ENCODE results near the gene ADGRV1. TPM values are rescaled to one million over a fixed set of nuclear protein-coding genes. Genes with fewer than 3 reads are reported as not detected.

Gene ADGRV1
- total RNA-seq, 4 donors from 2014 or later = 0.08 to 0.87 (median 0.41) TPM

DNA sequence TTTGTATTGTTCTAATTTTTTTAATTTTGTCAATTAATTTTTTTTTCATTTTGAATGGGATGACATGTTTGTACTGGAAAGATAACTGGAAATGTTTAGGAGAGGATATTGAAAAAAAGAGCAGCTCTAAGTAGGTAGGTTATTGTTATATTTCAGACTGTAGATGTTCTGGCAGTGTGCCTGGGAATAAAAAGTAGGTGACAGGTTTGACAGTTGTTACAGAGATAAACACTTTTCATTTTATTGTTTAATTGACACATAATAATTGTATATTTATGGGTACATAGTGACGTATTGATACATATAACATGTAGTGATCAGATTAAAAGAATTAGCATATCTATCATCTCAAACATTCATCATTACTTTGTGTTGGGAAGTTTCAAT lies 545.5 kb downstream of the ADGRV1 start:
- 87 to 100% methylated on average over 1 of the region's 1 CpG for WGBS, 2 donors (ENCODE audit: low coverage in 1 of 2)
- no peak for ATAC-seq

GRCh38 chr5:91106842-91107511 lies 548.4 kb downstream of the ADGRV1 start:
- no peaks in the 10 kb centered on the region for H3K9me3 ChIP-seq
- H3K27me3 ChIP-seq = no peaks in the 10 kb centered on the region
- no peak overlapping the region for H3K27ac ChIP-seq
- ATAC-seq = no peak
- H3K36me3 ChIP-seq = no peaks in the 10 kb centered on the region
- no peak overlapping the region for H3K4me3 ChIP-seq
- no peak for TF ChIP-seq POLR2A (IDR thresholded peaks at IDR 0.05)
- TF ChIP-seq, protein P1, sequence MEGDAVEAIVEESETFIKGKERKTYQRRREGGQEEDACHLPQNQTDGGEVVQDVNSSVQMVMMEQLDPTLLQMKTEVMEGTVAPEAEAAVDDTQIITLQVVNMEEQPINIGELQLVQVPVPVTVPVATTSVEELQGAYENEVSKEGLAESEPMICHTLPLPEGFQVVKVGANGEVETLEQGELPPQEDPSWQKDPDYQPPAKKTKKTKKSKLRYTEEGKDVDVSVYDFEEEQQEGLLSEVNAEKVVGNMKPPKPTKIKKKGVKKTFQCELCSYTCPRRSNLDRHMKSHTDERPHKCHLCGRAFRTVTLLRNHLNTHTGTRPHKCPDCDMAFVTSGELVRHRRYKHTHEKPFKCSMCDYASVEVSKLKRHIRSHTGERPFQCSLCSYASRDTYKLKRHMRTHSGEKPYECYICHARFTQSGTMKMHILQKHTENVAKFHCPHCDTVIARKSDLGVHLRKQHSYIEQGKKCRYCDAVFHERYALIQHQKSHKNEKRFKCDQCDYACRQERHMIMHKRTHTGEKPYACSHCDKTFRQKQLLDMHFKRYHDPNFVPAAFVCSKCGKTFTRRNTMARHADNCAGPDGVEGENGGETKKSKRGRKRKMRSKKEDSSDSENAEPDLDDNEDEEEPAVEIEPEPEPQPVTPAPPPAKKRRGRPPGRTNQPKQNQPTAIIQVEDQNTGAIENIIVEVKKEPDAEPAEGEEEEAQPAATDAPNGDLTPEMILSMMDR (IDR thresholded peaks at IDR 0.05) = no peak
- TF ChIP-seq EP300 (IDR thresholded peaks at IDR 0.05) = no peak
- TF ChIP-seq POLR2AphosphoS5 (IDR thresholded peaks at IDR 0.05) = no peak
- H3K4me1 ChIP-seq = peaks cover 10 to 29% (median 11%) of the 10 kb centered on the region in 3 donors
- 75 to 90% methylated on average over 5 to 8 of the region's 8 CpGs for WGBS, 2 donors (ENCODE audit: low coverage in 1 of 2)

More for the DNA sequence above, 545.5 kb downstream of the ADGRV1 start:
- Histone ChIP-seq H3K27me3 (no peaks in the 10 kb centered on the region), H3K27ac (peak overlapping the region in 2 of 4 donors; percentile 38 to 52), H3K4me1 (peaks cover 0 to 12% (median 0%) of the 10 kb centered on the region in 3 donors), H3K36me3 (no peaks in the 10 kb centered on the region), H3K9me3 (no peaks in the 10 kb centered on the region), H3K4me3 (no peak overlapping the region)
- TF ChIP-seq POLR2A (IDR thresholded peaks at IDR 0.05) (no peak), EP300 (IDR thresholded peaks at IDR 0.05) (no peak), POLR2AphosphoS5 (IDR thresholded peaks at IDR 0.05) (no peak)
- TF ChIP-seq, protein P1 (IDR thresholded peaks at IDR 0.05) = no peak

GRCh38 chr5:91109634-91110033 lies 551.0 kb downstream of the ADGRV1 start:
- Histone ChIP-seq H3K27ac (peak overlapping the region in 3 of 4 donors; percentile 74 to 79 (median 78)), H3K27me3 (no peaks in the 10 kb centered on the region), H3K4me3 (no peak overlapping the region), H3K36me3 (no peaks in the 10 kb centered on the region), H3K4me1 (peaks cover 12 to 28% (median 13%) of the 10 kb centered on the region in 3 donors), H3K9me3 (no peaks in the 10 kb centered on the region)
- no peak for ATAC-seq
- WGBS, 2 donors (ENCODE audit: low coverage in 1 of 2) = 25 to 100% methylated on average over 1 of the region's 1 CpG
- TF ChIP-seq, protein P1 (IDR thresholded peaks at IDR 0.05) = no peak
- TF ChIP-seq POLR2AphosphoS5 (IDR thresholded peaks at IDR 0.05) (no peak), POLR2A (IDR thresholded peaks at IDR 0.05) (no peak), EP300 (IDR thresholded peaks at IDR 0.05) (no peak)

GRCh38 chr5:91110686-91111085 lies 552.1 kb downstream of the ADGRV1 start:
- peak; percentile 45 for TF ChIP-seq POLR2AphosphoS5 (IDR thresholded peaks at IDR 0.05)
- TF ChIP-seq EP300 (IDR thresholded peaks at IDR 0.05) = no peak
- WGBS, 2 donors (ENCODE audit: low coverage in 1 of 2) = 12 to 26% methylated on average over 5 of the region's 5 CpGs
- H3K27me3 ChIP-seq = no peaks in the 10 kb centered on the region
- peaks cover 13 to 34% (median 15%) of the 10 kb centered on the region in 3 donors for H3K4me1 ChIP-seq
- no peaks in the 10 kb centered on the region for H3K9me3 ChIP-seq
- no peaks in the 10 kb centered on the region for H3K36me3 ChIP-seq
- no peak overlapping the region for H3K4me3 ChIP-seq
- peak; percentile 88 for ATAC-seq
- peak overlapping the region; percentile 74 to 88 (median 78) for H3K27ac ChIP-seq

- H3K4me3 ChIP-seq = no peak overlapping the region
- 50 to 56% methylated on average over 1 to 2 of the region's 2 CpGs for WGBS, 2 donors (ENCODE audit: low coverage in 1 of 2)
- H3K27me3 ChIP-seq = no peaks in the 10 kb centered on the region
- no peaks in the 10 kb centered on the region for H3K36me3 ChIP-seq
- no peaks in the 10 kb centered on the region for H3K9me3 ChIP-seq
- ATAC-seq = peak; percentile 30
- TF ChIP-seq POLR2AphosphoS5 (IDR thresholded peaks at IDR 0.05) = peak; percentile 57
- no peak for TF ChIP-seq POLR2A (IDR thresholded peaks at IDR 0.05)
- peaks cover 13 to 34% (median 15%) of the 10 kb centered on the region in 3 donors for H3K4me1 ChIP-seq
- H3K27ac ChIP-seq = peak overlapping the region; percentile 74 to 88 (median 78)
Observed at GRCh38 chr5:91111473-91112238, 553.1 kb downstream of the ADGRV1 start.
